NCI-H2227 treated with DMSO at 0.1 percent for 48 hours (cell line): Measurements from ENCODE around the gene SLC39A10.
A peak's percentile ranks its signal among the peaks of the same experiment; 100 is the strongest.
"Not testable (repeated sequence)": the region's sequence is repeated elsewhere in the genome, so short reads cannot be mapped to it uniquely, and the experiment has no call there.

Experiments used
- DNase-seq: peaks from one replicate; lab custom pipeline; 2025; lab: John Stamatoyannopoulos, UW

Gene SLC39A10

DNA sequence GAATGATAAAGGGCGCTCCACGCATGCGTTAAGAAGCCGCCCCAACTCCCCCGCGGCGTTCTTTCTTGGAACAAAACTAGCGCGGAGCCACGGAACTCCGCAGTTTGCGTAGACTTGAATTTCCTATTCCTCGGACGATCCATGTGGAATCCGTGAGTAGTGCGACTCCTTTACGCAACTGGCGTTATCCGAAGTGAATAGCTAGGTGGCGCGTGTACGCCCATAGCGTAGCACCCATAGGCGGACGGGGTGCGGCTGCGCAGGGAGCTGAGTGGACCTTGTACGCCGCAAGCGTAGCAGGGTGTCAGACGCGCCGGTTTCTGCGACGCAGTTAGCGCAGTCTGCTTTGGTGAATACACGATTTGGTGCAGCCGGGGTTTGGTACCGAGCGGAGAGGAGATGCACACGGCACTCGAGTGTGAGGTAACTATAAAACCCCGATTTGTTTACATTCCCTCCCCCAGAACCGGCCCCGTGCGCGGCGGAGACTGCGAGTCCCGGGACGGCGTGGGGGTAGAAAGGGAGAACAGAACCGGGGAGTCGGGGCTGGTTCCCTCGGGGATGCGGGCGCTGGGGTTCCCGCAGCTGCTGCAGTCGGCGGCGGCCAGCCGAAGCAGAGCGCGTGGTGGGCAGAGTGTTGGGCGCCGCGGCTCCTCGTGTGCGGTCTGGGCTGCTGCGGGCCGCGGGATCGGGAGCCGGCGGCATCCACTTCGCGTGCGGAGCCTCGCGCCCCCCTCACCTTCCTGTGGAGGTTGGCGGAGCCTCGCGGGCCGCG is at the start of gene SLC39A10:
Gene SLC39A10, plus strand, starts transcription at position 368 of the 775 bp plus-strand sequence. CDS start 22,817 bp downstream, outside the sequence.
- DNase-seq: peak; percentile 100

- no peak for DNase-seq
These were observed 48.1 kb upstream of the SLC39A10 start for GRCh38 chr2:195608768-195609454.

DNA sequence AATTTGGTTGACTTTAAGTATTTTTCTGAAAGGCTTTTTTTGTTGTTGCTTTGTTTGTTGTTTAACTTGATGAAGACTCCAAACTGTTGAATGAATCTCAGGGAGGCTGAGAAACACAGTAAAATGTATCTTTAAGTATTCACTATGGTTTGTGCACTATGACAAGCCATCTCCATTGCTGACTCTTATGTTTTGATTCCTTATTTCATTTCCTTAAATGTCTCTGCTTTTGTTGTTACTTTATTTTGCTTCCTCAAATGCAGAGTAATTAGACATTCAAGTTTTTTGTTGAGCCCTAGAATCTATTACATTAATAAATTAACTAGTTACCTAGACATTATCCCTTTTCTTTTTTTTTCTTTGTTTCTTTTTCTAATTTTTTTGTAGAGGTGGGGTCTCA is 46.3 kb upstream of the SLC39A10 start:
- DNase-seq: no peak

DNA sequence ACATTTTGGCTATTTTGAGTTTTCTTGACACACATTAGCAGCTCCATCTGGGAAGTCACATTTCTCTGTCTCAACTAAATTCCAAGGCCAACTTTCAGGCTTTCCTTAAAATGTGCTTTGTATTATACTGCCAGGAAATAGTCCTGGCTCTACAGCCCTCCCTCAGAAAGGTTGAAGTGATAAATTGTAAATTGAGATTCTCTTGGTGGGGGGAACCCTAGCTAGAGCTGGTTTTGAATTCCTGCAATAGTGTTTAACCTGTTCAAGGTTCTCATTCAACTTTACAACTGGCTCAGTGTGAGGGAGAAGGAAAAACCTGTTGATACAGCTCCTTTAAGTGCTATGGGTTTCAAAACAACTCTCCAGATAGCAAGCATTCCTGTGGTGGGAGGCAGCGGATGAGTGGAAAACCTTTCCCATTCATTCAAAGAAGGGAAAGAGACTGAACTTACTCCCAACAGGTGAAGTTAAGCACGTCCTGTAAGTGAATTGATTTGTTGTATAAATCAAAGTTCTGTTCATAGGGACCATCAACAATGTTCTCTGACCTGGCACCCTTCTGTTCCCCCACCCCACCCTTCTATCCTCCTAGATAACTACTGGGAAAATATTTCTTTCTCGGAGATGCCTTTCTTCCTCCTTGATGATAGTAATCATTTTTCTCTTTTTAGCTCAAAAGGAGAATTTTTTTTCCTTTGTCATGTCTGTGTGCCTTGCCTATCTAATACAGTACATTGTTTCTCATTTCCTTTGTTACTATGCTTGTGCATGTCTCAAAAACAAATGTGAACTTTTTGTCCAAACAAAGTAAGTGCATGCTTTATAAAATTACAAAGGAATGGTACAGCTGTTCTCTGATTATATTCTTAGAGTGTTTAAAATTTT is 44.2 kb upstream of the SLC39A10 start:
- DNase-seq: no peak

- no peak for DNase-seq
These were observed 43.1 kb upstream of the SLC39A10 start for GRCh38 chr2:195613922-195614321.

DNA sequence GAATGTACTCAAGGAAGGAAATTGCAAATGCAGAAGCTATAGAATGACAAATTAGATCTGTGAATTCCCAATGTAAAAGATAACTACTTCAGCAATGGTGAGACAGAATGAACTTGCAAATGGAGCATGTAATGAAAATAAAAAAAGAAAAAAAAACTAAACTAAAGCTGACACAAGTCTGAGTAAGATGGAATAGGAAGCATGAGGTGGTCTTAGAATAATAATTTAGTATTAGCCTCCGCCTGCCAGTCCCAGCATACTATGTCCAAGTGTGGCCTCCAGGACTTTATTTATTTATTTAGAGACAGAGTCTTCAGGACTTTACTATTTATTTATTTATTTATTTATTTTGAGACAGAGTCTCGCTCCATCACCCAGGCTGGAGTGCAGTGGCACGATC is 37.4 kb upstream of the SLC39A10 start:
- DNase-seq: no peak

DNA sequence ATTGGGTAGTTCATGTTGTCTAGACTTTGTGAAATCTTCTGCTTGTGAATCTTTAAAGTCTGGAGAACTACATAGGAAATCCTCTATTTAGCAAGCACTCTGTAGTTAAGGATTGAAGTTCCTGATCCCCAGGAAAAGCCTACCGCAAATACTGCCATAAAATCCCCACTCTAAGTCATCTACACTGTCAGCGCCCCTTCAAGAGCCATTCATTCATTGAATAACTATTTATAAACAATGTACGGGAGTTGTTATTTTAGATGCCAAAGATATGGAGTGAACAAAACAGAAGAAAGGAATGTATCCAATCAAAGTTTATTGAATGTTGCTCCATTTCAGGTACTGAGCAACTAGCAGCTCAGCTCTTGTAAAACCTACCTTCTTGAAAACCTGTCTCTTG is 36.5 kb upstream of the SLC39A10 start:
- DNase-seq: no peak

DNA sequence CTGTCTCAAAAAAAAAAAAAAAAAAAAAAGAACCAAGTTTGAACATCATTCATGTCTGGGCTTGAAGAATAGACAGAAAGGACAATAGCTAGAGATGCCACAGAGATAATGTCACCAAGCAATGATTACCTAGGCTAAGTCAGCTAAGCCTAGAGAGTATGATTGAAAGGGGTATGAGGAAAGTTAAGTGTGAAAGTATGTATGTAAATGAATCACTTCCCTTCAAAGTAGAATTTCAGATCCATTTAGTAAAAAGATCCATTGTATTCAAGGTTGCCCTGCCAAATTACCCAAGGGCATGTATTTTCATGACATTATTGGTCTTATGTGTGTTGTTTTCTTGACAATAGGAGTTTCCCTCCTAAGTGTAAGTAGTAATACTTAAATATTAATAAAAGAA is 34.1 kb upstream of the SLC39A10 start:
- DNase-seq: no peak

GRCh38 chr2:195626507-195626906 is 30.5 kb upstream of the SLC39A10 start:
- DNase-seq: no peak

- no peak for DNase-seq
These were observed 28.4 kb upstream of the SLC39A10 start for GRCh38 chr2:195628666-195629065.

DNA sequence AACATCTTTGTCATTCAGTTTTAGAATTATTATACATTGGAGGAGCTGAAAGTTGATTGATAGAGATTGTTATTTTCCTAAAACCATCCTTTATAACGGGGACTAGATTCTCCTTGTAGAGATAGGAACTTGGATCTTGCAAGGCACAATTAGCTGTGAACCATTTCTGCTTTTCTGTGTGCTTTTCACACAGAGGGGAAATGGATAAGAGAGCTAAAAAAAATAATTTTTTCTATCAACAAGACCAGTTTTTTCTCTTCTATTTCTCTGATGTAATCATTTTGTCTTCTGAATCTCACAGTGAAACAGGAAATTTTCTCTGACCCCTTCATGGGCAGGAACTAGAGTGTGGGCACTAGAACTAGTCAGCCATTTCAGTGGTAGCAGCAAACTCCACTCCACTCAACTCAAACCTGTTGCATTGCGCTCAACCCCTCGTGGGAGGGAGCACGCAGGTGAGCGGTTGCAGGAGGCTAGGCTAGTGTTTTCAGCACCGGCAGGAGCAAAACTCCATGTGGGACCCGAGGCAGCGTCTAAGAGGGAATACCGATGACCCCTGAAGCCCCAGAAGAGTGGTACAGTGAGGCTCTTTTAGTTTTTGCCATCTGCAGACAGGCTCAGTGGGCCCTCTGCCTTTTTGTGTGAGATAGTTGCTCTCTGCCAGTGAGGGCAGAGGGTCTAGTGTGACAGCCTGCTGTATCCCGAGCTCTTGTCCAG is 24.0 kb upstream of the SLC39A10 start:
- DNase-seq: no peak

DNA sequence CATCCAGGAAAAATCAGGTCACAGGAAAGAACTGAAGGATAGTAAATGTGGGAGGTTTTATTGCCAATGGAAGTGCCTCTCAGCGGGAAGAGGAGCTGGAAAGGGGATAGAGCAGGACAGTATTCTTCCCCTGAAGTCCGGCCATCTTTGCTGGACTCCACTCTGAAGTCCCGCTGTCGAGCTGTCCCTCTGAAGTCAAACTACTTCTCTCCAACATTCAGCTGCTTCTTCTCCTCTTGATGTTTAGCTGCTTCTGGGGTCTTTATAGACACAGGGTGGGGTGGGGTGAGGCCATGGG is 23.5 kb upstream of the SLC39A10 start:
- no peak for DNase-seq

DNA sequence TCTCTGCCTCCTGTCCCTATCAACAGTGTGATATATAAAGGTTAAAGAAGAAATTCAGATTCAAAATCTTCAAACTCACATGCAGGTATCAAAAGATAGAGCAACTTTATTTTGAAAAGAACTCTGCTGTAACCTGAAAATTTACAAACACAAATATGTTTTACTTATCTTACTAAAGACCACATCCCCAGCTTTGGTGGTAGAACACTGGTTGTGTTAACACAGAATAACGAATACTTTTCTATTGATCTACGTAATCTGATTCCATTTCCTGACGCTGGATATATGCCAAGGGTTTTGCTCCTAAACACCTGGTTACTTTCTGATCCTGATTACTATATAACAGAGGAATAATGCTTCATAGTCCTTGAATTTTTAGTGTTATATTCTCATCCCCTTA is 23.1 kb upstream of the SLC39A10 start:
- no peak for DNase-seq

- DNase-seq: no peak
These were observed 20.1 kb upstream of the SLC39A10 start for GRCh38 chr2:195636890-195637289.

GRCh38 chr2:195638750-195639149 is 18.3 kb upstream of the SLC39A10 start:
- no peak for DNase-seq

DNA sequence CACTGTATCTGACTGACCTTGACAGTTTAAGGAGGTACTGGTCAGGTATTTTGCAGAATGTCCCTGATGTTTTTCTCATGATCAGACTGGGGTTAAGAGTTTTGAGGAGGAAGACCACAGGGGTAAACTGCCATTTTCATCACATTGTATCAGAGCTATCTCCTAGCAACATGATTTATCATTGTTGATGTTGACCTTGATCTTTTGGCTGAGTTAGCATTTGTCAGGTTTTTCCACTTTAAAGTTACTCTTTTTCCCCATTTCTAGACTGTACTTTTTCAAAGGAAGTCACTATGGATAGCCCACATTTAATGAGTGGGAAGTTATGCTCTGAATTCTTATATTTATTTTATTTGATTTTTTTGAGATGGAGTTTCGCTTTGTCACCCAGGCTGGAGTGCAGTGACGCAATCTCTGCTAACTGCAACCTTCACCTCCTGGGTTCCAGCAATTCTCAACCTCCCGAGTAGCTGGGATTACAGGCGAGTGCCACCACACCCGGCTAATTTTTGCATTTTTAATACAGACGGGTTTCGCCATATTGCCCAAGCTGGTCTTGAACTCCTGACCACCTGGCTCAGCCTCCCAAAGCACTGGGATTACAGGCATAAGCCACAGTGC is 17.7 kb upstream of the SLC39A10 start:
- DNase-seq: no peak

GRCh38 chr2:195639959-195640358 is 17.1 kb upstream of the SLC39A10 start:
- DNase-seq: no peak

DNA sequence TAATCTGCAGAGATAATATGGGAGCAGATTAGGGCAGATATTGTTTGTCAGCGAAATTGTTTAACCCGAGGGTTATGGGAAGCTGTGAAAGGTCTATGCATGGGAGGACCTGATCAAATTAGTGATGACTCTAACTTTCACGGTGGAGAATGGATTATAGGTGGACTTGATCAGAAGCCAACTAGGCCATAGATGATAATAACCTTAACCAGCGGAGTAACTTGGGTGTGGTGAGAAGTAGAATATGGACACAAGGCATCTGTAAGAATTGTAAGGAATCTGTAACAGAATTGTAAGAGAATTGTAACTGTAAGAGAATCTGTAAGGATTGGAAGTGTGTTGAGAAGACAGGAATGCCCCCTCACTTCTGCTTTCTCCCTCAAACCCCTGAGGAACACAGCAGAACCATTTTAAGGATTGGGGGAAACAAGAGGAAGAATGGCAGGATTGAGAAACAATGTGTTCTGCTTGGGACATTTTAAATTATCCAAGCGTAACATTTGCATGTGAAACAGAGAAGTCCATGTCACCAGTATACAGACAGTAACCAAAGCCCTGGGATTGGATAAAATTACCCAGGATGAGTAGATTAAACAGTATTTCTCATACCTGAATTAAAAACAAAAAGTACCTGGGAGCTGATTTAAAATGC is 14.9 kb upstream of the SLC39A10 start:
- DNase-seq: no peak

GRCh38 chr2:195642679-195643068 is 14.4 kb upstream of the SLC39A10 start:
- DNase-seq: no peak

DNA sequence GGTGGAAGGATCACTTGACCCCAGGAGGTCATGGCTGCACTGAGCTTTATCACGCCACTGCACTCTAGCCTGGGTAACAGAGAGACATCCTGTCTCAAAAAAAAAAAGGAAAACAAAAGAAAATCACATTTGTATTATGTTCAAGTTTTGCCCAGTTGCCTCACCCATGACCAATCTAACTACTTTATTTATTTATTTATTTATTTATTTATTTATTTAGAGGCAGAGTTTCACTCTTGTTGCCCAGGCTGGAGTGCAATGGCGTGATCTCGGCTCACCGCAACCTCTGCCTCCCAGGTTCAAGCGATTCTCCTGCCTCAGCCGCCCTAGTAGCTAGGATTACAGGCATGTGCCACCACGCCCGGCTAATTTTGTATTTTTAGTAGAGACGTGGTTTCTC is 12.3 kb upstream of the SLC39A10 start:
- not testable (repeated sequence) for DNase-seq

- no peak for DNase-seq
These were observed 11.6 kb upstream of the SLC39A10 start for GRCh38 chr2:195645413-195645812.
